Measurements from ENCODE around the gene LYG1. TPM values are rescaled to one million over a fixed set of nuclear protein-coding genes. Genes with fewer than 3 reads are reported as not detected.

LYG1 gene
- total and polyA plus RNA-seq, 2 of the 13 experiments (the other 11 are each of a cell fraction or from before 2014, with no cell fraction given), result 1.00 to 2.9 TPM

DNA sequence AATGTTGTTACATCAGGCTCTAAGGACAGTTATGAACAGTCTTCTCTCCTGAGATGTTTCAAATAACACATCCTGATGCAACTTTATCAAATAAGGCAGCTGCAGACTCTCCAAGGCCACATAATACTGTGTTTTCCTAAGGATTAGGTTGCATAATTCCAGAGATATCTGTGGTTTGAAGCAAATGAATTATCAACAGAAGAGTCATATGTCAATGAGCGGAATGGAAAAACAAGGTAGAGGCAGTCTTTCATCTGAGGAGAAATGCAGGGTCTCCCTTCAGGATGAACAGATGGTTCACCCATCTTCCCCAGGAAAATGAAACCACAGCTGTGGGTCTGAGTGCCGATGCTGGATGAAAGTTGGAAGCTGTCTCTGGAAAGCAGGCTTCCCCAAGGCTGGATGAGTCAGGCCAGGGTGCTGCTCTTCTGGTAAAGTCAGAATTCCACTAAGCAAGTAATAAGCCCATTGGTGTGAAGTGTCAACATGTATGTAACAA, 22.2 kb downstream of the LYG1 start (continued):
- TF ChIP-seq ZNF34 (CRISPR knock-in tag; IDR thresholded peaks at IDR 0.05; ENCODE audit: borderline replicate concordance) (peak; percentile 85; the same call in 1 of the 2 replicates), PATZ1 (CRISPR knock-in tag; IDR thresholded peaks at IDR 0.05) (peak; percentile 57; the same call in 1 of the 2 replicates), ZNF761 (CRISPR knock-in tag; conservative IDR thresholded peaks at IDR 0.05) (no peak), ZNF572 (CRISPR knock-in tag; IDR thresholded peaks at IDR 0.05) (no peak), RFXANK (CRISPR knock-in tag; IDR thresholded peaks at IDR 0.05) (peak; percentile 78; the same call in 1 of the 2 replicates), HNF4G (IDR thresholded peaks at IDR 0.05; ENCODE audit: borderline replicate concordance, low read depth, low read length) (peak; percentile 25; the same call in 1 of the 2 replicates), HNF4G (CRISPR knock-in tag; IDR thresholded peaks at IDR 0.05; ENCODE audit: borderline replicate concordance, low read depth) (no peak), FOXM1 (CRISPR knock-in tag; IDR thresholded peaks at IDR 0.05) (no peak), SIX1 (CRISPR knock-in tag; IDR thresholded peaks at IDR 0.05; ENCODE audit: borderline replicate concordance) (peak; percentile 96), ZSCAN21 (CRISPR knock-in tag; IDR thresholded peaks at IDR 0.05; ENCODE audit: borderline replicate concordance) (no peak), HNRNPH1 (optimal IDR thresholded peaks at IDR 0.05; ENCODE audit: low read depth, low read length) (no peak), ZNF580 (CRISPR knock-in tag; IDR thresholded peaks at IDR 0.05; ENCODE audit: borderline replicate concordance, low read depth) (peak; percentile 20; the same call in 1 of the 2 replicates), ZNF33A (CRISPR knock-in tag; IDR thresholded peaks at IDR 0.05; ENCODE audit: borderline replicate concordance) (no peak), ZNF331 (CRISPR knock-in tag; IDR thresholded peaks at IDR 0.05) (peak; percentile 97), ZNF660 (CRISPR knock-in tag; IDR thresholded peaks at IDR 0.05; ENCODE audit: borderline replicate concordance, low read depth) (no peak), RNF219 (CRISPR knock-in tag; IDR thresholded peaks at IDR 0.05) (no peak)
- TF ChIP-seq, protein P1, sequence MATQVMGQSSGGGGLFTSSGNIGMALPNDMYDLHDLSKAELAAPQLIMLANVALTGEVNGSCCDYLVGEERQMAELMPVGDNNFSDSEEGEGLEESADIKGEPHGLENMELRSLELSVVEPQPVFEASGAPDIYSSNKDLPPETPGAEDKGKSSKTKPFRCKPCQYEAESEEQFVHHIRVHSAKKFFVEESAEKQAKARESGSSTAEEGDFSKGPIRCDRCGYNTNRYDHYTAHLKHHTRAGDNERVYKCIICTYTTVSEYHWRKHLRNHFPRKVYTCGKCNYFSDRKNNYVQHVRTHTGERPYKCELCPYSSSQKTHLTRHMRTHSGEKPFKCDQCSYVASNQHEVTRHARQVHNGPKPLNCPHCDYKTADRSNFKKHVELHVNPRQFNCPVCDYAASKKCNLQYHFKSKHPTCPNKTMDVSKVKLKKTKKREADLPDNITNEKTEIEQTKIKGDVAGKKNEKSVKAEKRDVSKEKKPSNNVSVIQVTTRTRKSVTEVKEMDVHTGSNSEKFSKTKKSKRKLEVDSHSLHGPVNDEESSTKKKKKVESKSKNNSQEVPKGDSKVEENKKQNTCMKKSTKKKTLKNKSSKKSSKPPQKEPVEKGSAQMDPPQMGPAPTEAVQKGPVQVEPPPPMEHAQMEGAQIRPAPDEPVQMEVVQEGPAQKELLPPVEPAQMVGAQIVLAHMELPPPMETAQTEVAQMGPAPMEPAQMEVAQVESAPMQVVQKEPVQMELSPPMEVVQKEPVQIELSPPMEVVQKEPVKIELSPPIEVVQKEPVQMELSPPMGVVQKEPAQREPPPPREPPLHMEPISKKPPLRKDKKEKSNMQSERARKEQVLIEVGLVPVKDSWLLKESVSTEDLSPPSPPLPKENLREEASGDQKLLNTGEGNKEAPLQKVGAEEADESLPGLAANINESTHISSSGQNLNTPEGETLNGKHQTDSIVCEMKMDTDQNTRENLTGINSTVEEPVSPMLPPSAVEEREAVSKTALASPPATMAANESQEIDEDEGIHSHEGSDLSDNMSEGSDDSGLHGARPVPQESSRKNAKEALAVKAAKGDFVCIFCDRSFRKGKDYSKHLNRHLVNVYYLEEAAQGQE (IDR thresholded peaks at IDR 0.05; ENCODE audit: borderline replicate concordance in 1 of 2, low read depth in 1 of 2, low read length in 2 of 2), result peak in 1 of 2 experiments; percentile 59; a peak in 2 of 4 replicates
- TF ChIP-seq, protein P2, sequence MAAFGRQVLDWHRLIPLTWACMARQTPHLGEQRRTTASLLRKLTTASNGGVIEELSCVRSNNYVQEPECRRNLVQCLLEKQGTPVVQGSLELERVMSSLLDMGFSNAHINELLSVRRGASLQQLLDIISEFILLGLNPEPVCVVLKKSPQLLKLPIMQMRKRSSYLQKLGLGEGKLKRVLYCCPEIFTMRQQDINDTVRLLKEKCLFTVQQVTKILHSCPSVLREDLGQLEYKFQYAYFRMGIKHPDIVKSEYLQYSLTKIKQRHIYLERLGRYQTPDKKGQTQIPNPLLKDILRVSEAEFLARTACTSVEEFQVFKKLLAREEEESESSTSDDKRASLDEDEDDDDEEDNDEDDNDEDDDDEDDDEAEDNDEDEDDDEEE (CRISPR knock-in tag; IDR thresholded peaks at IDR 0.05), result no peak
- TF ChIP-seq, protein P3, sequence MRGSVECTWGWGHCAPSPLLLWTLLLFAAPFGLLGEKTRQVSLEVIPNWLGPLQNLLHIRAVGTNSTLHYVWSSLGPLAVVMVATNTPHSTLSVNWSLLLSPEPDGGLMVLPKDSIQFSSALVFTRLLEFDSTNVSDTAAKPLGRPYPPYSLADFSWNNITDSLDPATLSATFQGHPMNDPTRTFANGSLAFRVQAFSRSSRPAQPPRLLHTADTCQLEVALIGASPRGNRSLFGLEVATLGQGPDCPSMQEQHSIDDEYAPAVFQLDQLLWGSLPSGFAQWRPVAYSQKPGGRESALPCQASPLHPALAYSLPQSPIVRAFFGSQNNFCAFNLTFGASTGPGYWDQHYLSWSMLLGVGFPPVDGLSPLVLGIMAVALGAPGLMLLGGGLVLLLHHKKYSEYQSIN (CRISPR knock-in tag; IDR thresholded peaks at IDR 0.05; ENCODE audit: borderline replicate concordance), result no peak
